ENCODE measurements around the gene ITFG1.

GRCh38 chr16:47446431-47446830 lies 14.4 kb downstream of the ITFG1 start:
- TF ChIP-seq, protein P1, sequence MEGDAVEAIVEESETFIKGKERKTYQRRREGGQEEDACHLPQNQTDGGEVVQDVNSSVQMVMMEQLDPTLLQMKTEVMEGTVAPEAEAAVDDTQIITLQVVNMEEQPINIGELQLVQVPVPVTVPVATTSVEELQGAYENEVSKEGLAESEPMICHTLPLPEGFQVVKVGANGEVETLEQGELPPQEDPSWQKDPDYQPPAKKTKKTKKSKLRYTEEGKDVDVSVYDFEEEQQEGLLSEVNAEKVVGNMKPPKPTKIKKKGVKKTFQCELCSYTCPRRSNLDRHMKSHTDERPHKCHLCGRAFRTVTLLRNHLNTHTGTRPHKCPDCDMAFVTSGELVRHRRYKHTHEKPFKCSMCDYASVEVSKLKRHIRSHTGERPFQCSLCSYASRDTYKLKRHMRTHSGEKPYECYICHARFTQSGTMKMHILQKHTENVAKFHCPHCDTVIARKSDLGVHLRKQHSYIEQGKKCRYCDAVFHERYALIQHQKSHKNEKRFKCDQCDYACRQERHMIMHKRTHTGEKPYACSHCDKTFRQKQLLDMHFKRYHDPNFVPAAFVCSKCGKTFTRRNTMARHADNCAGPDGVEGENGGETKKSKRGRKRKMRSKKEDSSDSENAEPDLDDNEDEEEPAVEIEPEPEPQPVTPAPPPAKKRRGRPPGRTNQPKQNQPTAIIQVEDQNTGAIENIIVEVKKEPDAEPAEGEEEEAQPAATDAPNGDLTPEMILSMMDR (conservative IDR thresholded peaks at IDR 0.05 in 1 of 2, IDR thresholded peaks at IDR 0.05 in 1 of 2; ENCODE audit: extremely low read depth in 1 of 2, insufficient read depth in 1 of 2, low read depth in 1 of 2, low read length in 2 of 2), result no peak
- no peak for TF ChIP-seq EZH2 (IDR thresholded peaks at IDR 0.05; ENCODE audit: borderline replicate concordance, low read length)
